Keratinocyte (primary cell): ENCODE measurements around the gene ZFYVE19. TPM values are rescaled to one million over a fixed set of nuclear protein-coding genes. Genes with fewer than 3 reads are reported as not detected.
A peak's percentile ranks its signal among the peaks of the same experiment; 100 is the strongest.

Source experiments
- DNase-seq: peaks from one replicate; pipeline ENCODE4 v3.0.0-alpha.2; 2011; ENCODE audit warnings: low read depth, missing footprints, low spot score
- FAIRE-seq: peaks from 2 replicates; lab custom pipeline; 2011; peaks lifted over from hg19 to GRCh38; lab: Jason Lieb, UNC
- H2AFZ ChIP-seq: 2 replicates; pipeline ENCODE4 v1.6.0; 2012; ENCODE audit warnings: low read length, control low read depth, inconsistent platforms; ENCODE audit not compliant: control insufficient read depth
- H3K27ac ChIP-seq: 2 replicates; pipeline ENCODE4 v1.5.1; 2011; ENCODE audit warnings: low read length; ENCODE audit not compliant: control insufficient read depth, insufficient read depth
- H3K27me3 ChIP-seq: 3 replicates; pipeline ENCODE4 v1.6.0; 2011; ENCODE audit warnings: low read length; ENCODE audit not compliant: control insufficient read depth, insufficient read depth; ENCODE audit errors: extremely low read depth
- H3K36me3 ChIP-seq, 2 experiments: 2 replicates in 1 of 2; 3 replicates in 1 of 2; pipeline ENCODE4 v1.5.1; 2011; ENCODE audit warnings: low read length in 2 of 2, mild to moderate bottlenecking in 1 of 2; ENCODE audit not compliant: control insufficient read depth in 2 of 2, insufficient read depth in 2 of 2; ENCODE audit errors: extremely low read depth in 1 of 2
- H3K4me1 ChIP-seq: 3 replicates; pipeline ENCODE4 v1.5.1; 2011; ENCODE audit warnings: low read length; ENCODE audit not compliant: control insufficient read depth, insufficient read depth; ENCODE audit errors: extremely low read depth
- H3K4me2 ChIP-seq: 3 replicates; pipeline ENCODE4 v1.6.0; 2011; ENCODE audit warnings: low read depth, low read length; ENCODE audit not compliant: control insufficient read depth, insufficient read depth; ENCODE audit errors: extremely low read depth
- H3K4me3 ChIP-seq, 3 experiments: fragments of 200-600 bp in 1 of 3; sonication (generic) in 1 of 3; 2 replicates in 2 of 3; 3 replicates in 1 of 3; pipeline ENCODE4 v1.5.1; 2011 to 2016; ENCODE audit warnings: low read length in 3 of 3, mild to moderate bottlenecking in 3 of 3, control low read depth in 2 of 3, inconsistent platforms in 1 of 3, low read depth in 1 of 3, mixed read lengths in 1 of 3, mixed run types in 1 of 3, moderate library complexity in 1 of 3; ENCODE audit not compliant: control insufficient read depth in 2 of 3, insufficient read depth in 2 of 3; ENCODE audit errors: extremely low read depth in 1 of 3
- H3K79me2 ChIP-seq: 2 replicates; pipeline ENCODE4 v1.6.0; 2012; ENCODE audit warnings: low read length; ENCODE audit not compliant: control insufficient read depth, insufficient read depth
- H3K9ac ChIP-seq: 3 replicates; pipeline ENCODE4 v1.6.0; 2011; ENCODE audit warnings: low read length; ENCODE audit not compliant: control insufficient read depth, insufficient read depth; ENCODE audit errors: extremely low read depth
- H3K9me1 ChIP-seq: 3 replicates; pipeline ENCODE4 v1.6.0; 2011; ENCODE audit warnings: low read length; ENCODE audit not compliant: control insufficient read depth, insufficient read depth; ENCODE audit errors: extremely low read depth
- H3K9me3 ChIP-seq: 2 replicates; pipeline ENCODE4 v1.5.1; 2012; ENCODE audit warnings: low read depth, low read length; ENCODE audit not compliant: control insufficient read depth
- H4K20me1 ChIP-seq: 3 replicates; pipeline ENCODE4 v1.6.0; 2011; ENCODE audit warnings: low read length; ENCODE audit not compliant: control insufficient read depth, insufficient read depth; ENCODE audit errors: extremely low read depth
- CTCF ChIP-seq, 3 experiments: IDR thresholded peaks in 1 of 3; conservative IDR thresholded peaks in 1 of 3; optimal IDR thresholded peaks in 1 of 3; 2 replicates in 2 of 3; 3 replicates in 1 of 3; pipeline versions ENCODE3 to v1.5.1; 2011; ENCODE audit warnings: low read length in 3 of 3, mild to moderate bottlenecking in 3 of 3, moderate library complexity in 2 of 3, control low read depth in 1 of 3, inconsistent platforms in 1 of 3; ENCODE audit not compliant: insufficient read depth in 2 of 3; ENCODE audit errors: extremely low read depth in 1 of 3
- EZH2 ChIP-seq: IDR thresholded peaks from one replicate; pipeline ENCODE4 v1.6.1; 2012; ENCODE audit warnings: inconsistent platforms, mild to moderate bottlenecking, low read length, moderate library complexity
- dilution Hi-C: fragments of 300-500 bp; cut with MboI; formaldehyde crosslinking; loops from one replicate; pipeline ENCODE4 v1.7.0; 2020; ENCODE audit warnings: low sequenced_read_pairs; ENCODE audit not compliant: extremely low pct_ligation_motif_present
- polyA plus RNA-seq, 5 experiments: library from polyadenylated mRNA; depleted of rRNA in 3 of 5; stranded (reverse) in 3 of 5; stranded (forward) in 1 of 5; unstranded in 1 of 5; fragments of >200 nt; gene quantifications; 1 replicate in 1 of 5; 2 replicates in 3 of 5; 3 replicates in 1 of 5; pipeline versions ENCODE4 v1.2.1 to v1.2.3, GENCODE V29; 2011 to 2012; ENCODE audit warnings: missing spikeins in 2 of 5, low read depth in 1 of 5, low replicate concordance in 1 of 5

The ZFYVE19 gene
- polyA plus RNA-seq, 1 donor (not counting 4 experiments of a cell fraction or from before 2014, with no cell fraction given), result 19.0 TPM

GRCh38 chr15:40845036-40845435, 38.1 kb downstream of the ZFYVE19 start:
- H3K79me2 ChIP-seq, result peaks cover 54% of the 10 kb centered on the region
- H3K9me1 ChIP-seq, result peaks cover 4% of the 10 kb centered on the region
- H4K20me1 ChIP-seq, result peaks cover 21% of the 10 kb centered on the region
- peaks cover 42% of the 10 kb centered on the region for H3K4me1 ChIP-seq
- no peaks in the 10 kb centered on the region for H3K27me3 ChIP-seq
- H3K4me2 ChIP-seq, result peak overlapping the region; percentile 97
- no peak for DNase-seq
- dilution Hi-C loops, result no loop called here
- H3K9ac ChIP-seq, result peak overlapping the region; percentile 85
- TF ChIP-seq EZH2 (no peak), CTCF (optimal IDR thresholded peaks at IDR 0.05 in 1 of 3, IDR thresholded peaks at IDR 0.05 in 1 of 3, conservative IDR thresholded peaks at IDR 0.05 in 1 of 3; ENCODE audit: extremely low read depth in 1 of 3, insufficient read depth in 2 of 3, low read length in 3 of 3) (no peak)
- peak overlapping the region; percentile 92 for H3K27ac ChIP-seq
- no peaks in the 10 kb centered on the region for H3K9me3 ChIP-seq
- FAIRE-seq, result no peak
- peaks cover 3 to 20% of the 10 kb centered on the region in 2 experiments for H3K36me3 ChIP-seq
- peak overlapping the region; percentile 64 for H2AFZ ChIP-seq
- peak overlapping the region; percentile 79 to 99 (median 95) for H3K4me3 ChIP-seq

GRCh38 chr15:40845511-40846284, 38.8 kb downstream of the ZFYVE19 start:
- peaks cover 8 to 26% of the 10 kb centered on the region in 2 experiments for H3K36me3 ChIP-seq
- H3K9me3 ChIP-seq, result no peaks in the 10 kb centered on the region
- dilution Hi-C loops, result no loop called here
- peak; percentile 89 for DNase-seq
- H3K4me2 ChIP-seq, result peak overlapping the region; percentile 97
- TF ChIP-seq CTCF (optimal IDR thresholded peaks at IDR 0.05 in 1 of 3, IDR thresholded peaks at IDR 0.05 in 1 of 3, conservative IDR thresholded peaks at IDR 0.05 in 1 of 3; ENCODE audit: extremely low read depth in 1 of 3, insufficient read depth in 2 of 3, low read length in 3 of 3) (no peak), EZH2 (no peak)
- peaks cover 59% of the 10 kb centered on the region for H3K79me2 ChIP-seq
- peaks cover 21% of the 10 kb centered on the region for H4K20me1 ChIP-seq
- H3K9ac ChIP-seq, result peak overlapping the region; percentile 85
- peak; percentile 96 for FAIRE-seq
- no peaks in the 10 kb centered on the region for H3K27me3 ChIP-seq
- H3K4me1 ChIP-seq, result peaks cover 42% of the 10 kb centered on the region
- peak overlapping the region; percentile 79 to 99 (median 95) for H3K4me3 ChIP-seq
- H3K27ac ChIP-seq, result peak overlapping the region; percentile 92
- no peak overlapping the region for H2AFZ ChIP-seq
- H3K9me1 ChIP-seq, result peaks cover 4% of the 10 kb centered on the region
